Uterus (tissue), 4 donors: ENCODE data around the gene CDK5RAP1. TPM values are rescaled to one million over a fixed set of nuclear protein-coding genes. Genes with fewer than 3 reads are reported as not detected.

Experiments used
- DNase-seq, 2 donors: peaks; one replicate each; pipeline ENCODE4 v3.0.0-alpha.2; 2019 to 2020
- H3K27ac ChIP-seq, 2 donors: fragments of 200-600 bp; sonication (generic); 1 replicate in 1 of 2; 2 replicates in 1 of 2; pipeline ENCODE4 v1.5.1; 2016 to 2018
- H3K27me3 ChIP-seq, 2 donors: fragments of 200-600 bp; sonication (generic); one replicate each; pipeline ENCODE4 v1.5.1; 2018 to 2019; ENCODE audit warnings: control low read depth in 1 of 2
- H3K36me3 ChIP-seq, 2 donors: fragments of 200-600 bp; sonication (generic); one replicate each; pipeline ENCODE4 v1.5.1; 2019; ENCODE audit warnings: control low read depth in 1 of 2
- H3K4me1 ChIP-seq, 2 donors: fragments of 200-600 bp; sonication (generic); one replicate each; pipeline ENCODE4 v1.5.1; 2018 to 2019; ENCODE audit warnings: control low read depth in 1 of 2
- H3K4me3 ChIP-seq, 2 donors: fragments of 200-600 bp; sonication (generic); 1 replicate in 1 of 2; 2 replicates in 1 of 2; pipeline ENCODE4 v1.5.1; 2018 to 2019; ENCODE audit warnings: mild to moderate bottlenecking in 1 of 2
- H3K9me3 ChIP-seq, 2 donors: fragments of 200-600 bp; sonication (generic); one replicate each; pipeline ENCODE4 v1.5.1; 2019; ENCODE audit warnings: control low read depth in 1 of 2
- POLR2A ChIP-seq, 2 donors: fragments of 450-650 bp; IDR thresholded peaks; one replicate each; pipeline ENCODE4 v1.6.1; 2016; ENCODE audit warnings: antibody characterized with exemption in 2 of 2, mild to moderate bottlenecking in 1 of 2, moderate library complexity in 1 of 2
- intact Hi-C: fragments of 100-400 bp; cut with DNase I; formaldehyde crosslinking; loops from one replicate; pipeline ENCODE4 v1.15.1; 2023; ENCODE audit warnings: low total_unique reads
- total RNA-seq, 4 donors: library from RNA; depleted of rRNA in 3 of 4; stranded (reverse); fragments of >200 nt in 3 of 4; gene quantifications; one replicate each; pipeline versions ENCODE4 v1.1.0 to v1.2.4, GENCODE V29; 2014 to 2023
- TF ChIP-seq, protein P1 (sequence below), 4 experiments: fragments of 200-600 bp in 2 of 4; fragments of 450-650 bp in 2 of 4; sonication (generic) in 2 of 4; IDR thresholded peaks; one replicate each; pipeline ENCODE4 v1.5.1; 2016 to 2019; ENCODE audit warnings: antibody characterized with exemption in 4 of 4, mild to moderate bottlenecking in 2 of 4, moderate library complexity in 1 of 4
- donor health status: DM: yes; HTN: yes; CAD: no.

The CDK5RAP1 gene
- total RNA-seq, 4 donors from 2014 or later = 4.1 to 34.6 (median 17.2) TPM

DNA sequence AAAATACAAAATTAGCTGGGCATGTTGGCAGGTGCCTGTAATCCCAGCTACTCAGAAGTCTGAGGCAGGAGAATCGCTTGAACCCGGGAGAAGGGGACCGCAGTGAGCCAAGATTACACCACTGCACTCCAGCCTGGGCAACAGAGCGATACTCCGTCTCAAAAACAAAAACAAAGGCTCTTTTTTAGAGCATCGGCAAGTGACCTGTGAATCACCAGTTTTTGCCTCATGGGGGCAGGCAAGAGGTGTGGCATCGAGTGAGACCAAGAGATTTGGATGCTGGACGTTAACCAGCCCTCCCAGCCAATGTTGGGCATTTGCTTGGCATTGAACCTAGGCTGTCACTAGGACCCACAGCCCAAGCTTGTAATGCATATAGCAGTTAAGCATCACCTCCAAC lies 14.6 kb upstream of the CDK5RAP1 start:
- TF ChIP-seq, protein P1, sequence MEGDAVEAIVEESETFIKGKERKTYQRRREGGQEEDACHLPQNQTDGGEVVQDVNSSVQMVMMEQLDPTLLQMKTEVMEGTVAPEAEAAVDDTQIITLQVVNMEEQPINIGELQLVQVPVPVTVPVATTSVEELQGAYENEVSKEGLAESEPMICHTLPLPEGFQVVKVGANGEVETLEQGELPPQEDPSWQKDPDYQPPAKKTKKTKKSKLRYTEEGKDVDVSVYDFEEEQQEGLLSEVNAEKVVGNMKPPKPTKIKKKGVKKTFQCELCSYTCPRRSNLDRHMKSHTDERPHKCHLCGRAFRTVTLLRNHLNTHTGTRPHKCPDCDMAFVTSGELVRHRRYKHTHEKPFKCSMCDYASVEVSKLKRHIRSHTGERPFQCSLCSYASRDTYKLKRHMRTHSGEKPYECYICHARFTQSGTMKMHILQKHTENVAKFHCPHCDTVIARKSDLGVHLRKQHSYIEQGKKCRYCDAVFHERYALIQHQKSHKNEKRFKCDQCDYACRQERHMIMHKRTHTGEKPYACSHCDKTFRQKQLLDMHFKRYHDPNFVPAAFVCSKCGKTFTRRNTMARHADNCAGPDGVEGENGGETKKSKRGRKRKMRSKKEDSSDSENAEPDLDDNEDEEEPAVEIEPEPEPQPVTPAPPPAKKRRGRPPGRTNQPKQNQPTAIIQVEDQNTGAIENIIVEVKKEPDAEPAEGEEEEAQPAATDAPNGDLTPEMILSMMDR (IDR thresholded peaks at IDR 0.05) = peak in 3 of 4 experiments; percentile 16 to 35 (median 29)
- no peak for TF ChIP-seq POLR2A (IDR thresholded peaks at IDR 0.05)
- no peaks in the 10 kb centered on the region for H3K4me1 ChIP-seq
- H3K27me3 ChIP-seq = no peaks in the 10 kb centered on the region
- H3K4me3 ChIP-seq = no peak overlapping the region
- DNase-seq = no peak
- intact Hi-C loops = no loop called here
- no peak overlapping the region for H3K27ac ChIP-seq
- no peaks in the 10 kb centered on the region for H3K36me3 ChIP-seq
- no peaks in the 10 kb centered on the region for H3K9me3 ChIP-seq

DNA sequence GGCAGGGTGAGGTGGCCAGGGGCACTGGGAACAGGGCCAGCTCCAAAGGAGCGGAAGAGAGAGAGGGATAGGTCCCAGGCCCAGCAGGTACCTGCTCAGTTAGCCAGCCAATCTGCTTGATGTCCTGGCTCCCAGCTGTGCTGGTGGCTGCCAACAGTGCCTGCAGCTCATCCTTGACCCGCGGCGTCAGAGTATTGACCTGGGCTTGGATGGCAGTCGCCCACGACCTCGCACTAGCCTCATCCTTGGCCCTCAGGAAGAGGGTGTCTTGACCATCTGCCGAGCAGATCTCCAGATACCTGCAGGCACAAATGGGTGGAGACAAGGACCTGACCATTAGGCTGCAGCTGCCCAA lies 11.1 kb upstream of the CDK5RAP1 start:
- TF ChIP-seq, protein P1 (IDR thresholded peaks at IDR 0.05) = no peak
- TF ChIP-seq POLR2A (IDR thresholded peaks at IDR 0.05) = no peak
- no peaks in the 10 kb centered on the region for H3K9me3 ChIP-seq
- intact Hi-C loops = no loop called here
- H3K4me3 ChIP-seq = no peak overlapping the region
- H3K4me1 ChIP-seq = no peaks in the 10 kb centered on the region
- H3K27ac ChIP-seq = no peak overlapping the region
- no peak for DNase-seq
- H3K27me3 ChIP-seq = no peaks in the 10 kb centered on the region
- no peaks in the 10 kb centered on the region for H3K36me3 ChIP-seq

DNA sequence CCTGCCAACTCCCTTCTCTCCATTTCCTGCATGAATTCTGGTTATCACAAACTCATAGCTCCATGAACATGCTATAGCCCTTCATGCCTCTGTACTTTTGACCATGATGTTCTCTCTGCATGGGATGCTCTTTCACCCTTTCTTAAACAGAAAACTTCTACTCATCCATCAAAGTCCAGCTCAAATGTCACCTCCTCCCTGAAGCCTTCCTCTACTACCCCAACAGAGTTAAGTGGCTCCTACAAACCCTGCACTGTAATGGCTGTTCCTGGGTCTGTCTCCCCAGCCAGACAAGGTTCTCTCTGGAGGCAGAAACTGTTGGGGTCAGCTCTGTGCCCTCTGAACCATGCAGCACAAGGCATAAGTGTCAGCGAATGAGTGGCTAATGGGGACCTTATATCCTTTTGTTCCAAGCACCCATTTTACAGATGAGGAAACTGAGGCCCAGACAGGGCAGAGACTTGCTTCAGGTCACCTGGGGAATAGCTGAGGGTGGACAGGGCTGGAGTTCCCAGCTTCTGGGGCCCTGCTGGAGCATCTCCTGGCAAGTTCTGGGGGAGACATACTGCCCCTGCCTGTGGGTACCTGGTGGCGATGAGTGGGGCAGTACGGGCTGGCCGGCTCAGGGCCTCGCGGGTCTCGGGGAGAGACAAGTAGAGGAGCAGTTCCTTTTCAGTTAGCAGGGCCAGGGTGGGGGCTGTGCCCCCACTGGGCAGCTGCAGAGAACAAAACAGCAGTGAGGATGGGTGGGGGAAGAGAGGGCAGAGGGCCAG lies 10.6 kb upstream of the CDK5RAP1 start:
- Histone ChIP-seq H3K36me3 (no peaks in the 10 kb centered on the region), H3K27ac (no peak overlapping the region), H3K9me3 (no peaks in the 10 kb centered on the region), H3K4me3 (no peak overlapping the region), H3K4me1 (no peaks in the 10 kb centered on the region), H3K27me3 (no peaks in the 10 kb centered on the region)
- intact Hi-C loops = no loop called here
- DNase-seq = no peak
- no peak for TF ChIP-seq POLR2A (IDR thresholded peaks at IDR 0.05)

DNA sequence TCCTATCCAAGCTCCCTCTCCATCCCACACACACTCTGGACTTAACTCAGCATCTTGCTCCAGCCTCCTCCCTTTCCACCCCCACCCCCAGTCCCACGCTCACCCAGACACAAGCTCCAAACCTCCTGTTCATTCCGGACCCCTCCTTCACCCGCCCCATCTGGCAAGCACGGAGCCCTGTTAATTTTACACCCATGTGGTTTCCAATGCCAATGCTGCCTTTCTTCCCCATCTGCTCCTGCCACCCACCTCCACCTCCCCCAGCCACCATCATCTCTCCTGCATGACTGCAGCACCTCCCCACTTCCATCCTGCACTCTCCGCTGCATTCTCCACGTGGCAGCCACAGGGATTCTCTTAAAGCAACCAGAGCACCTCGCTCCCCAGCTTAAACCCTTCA lies 9.9 kb upstream of the CDK5RAP1 start:
- intact Hi-C loops = no loop called here
- H3K9me3 ChIP-seq = no peaks in the 10 kb centered on the region
- DNase-seq = no peak

DNA sequence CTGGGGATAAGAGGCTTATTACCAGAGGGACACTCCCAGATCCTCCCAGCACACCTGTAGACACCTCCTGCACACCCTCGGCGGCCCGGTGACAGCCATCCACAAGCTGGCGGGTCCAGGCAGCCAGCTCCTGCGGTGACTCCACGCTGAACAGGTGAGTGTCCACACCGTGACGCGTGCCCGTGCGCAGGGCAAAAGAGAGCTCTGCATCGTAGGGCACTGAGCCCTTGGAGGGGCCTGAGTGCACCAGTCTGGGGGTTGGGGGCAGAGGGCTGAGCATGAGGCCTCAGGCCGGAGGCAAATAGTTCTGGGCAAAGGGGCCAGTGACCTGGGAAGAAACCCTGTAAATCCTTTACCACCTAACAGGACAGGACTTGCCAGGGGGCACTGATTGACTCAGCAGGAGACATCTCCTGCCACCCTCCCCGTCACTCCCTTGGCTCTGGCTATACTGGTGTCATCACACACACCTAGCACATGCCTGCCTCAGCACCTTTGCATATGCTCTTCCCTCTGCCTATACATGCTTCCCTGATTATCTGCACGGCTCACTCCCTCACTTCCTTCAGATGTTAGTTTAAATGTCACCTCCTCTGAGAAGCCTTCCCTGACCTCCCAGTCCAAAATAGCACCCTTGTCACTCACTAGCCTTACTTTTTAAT lies 8.9 kb upstream of the CDK5RAP1 start:
- intact Hi-C loops = no loop called here
- no peaks in the 10 kb centered on the region for H3K9me3 ChIP-seq
- no peak overlapping the region for H3K4me3 ChIP-seq
- H3K4me1 ChIP-seq = no peaks in the 10 kb centered on the region
- H3K27me3 ChIP-seq = no peaks in the 10 kb centered on the region
- no peak overlapping the region for H3K27ac ChIP-seq
- TF ChIP-seq, protein P1 (IDR thresholded peaks at IDR 0.05) = no peak
- H3K36me3 ChIP-seq = no peaks in the 10 kb centered on the region
- DNase-seq = no peak

More for the DNA sequence above, 9.9 kb upstream of the CDK5RAP1 start:
- no peak overlapping the region for H3K27ac ChIP-seq
- no peaks in the 10 kb centered on the region for H3K4me1 ChIP-seq
- H3K27me3 ChIP-seq = no peaks in the 10 kb centered on the region
- TF ChIP-seq POLR2A (IDR thresholded peaks at IDR 0.05) = no peak
- TF ChIP-seq, protein P1 (IDR thresholded peaks at IDR 0.05) = no peak
- no peak overlapping the region for H3K4me3 ChIP-seq
- no peaks in the 10 kb centered on the region for H3K36me3 ChIP-seq
